COR-L47 (cell line): ENCODE measurements around the gene LKAAEAR1.
"Not testable (repeated sequence)": the region's sequence is repeated elsewhere in the genome, so short reads cannot be mapped to it uniquely, and the experiment has no call there.

ENCODE experiments used
- DNase-seq: peaks from one replicate; lab custom pipeline; 2025; lab: John Stamatoyannopoulos, UW

The LKAAEAR1 gene

GRCh38 chr20:64098471-64099013, 14.3 kb upstream of the LKAAEAR1 start:
- DNase-seq, result no peak

- DNase-seq, result no peak
Observed at GRCh38 chr20:64096535-64096934, 12.3 kb upstream of the LKAAEAR1 start.

- DNase-seq, result no peak
Observed at GRCh38 chr20:64095927-64096326, 11.7 kb upstream of the LKAAEAR1 start.

- no peak for DNase-seq
Observed at GRCh38 chr20:64095455-64095854, 11.3 kb upstream of the LKAAEAR1 start.

- no peak for DNase-seq
Observed at GRCh38 chr20:64093013-64093503, 8.9 kb upstream of the LKAAEAR1 start.

- DNase-seq, result no peak
Observed at GRCh38 chr20:64092258-64093012, 8.2 kb upstream of the LKAAEAR1 start.

- no peak for DNase-seq
Observed at GRCh38 chr20:64091770-64092169, 7.6 kb upstream of the LKAAEAR1 start.

- DNase-seq, result no peak
Observed at GRCh38 chr20:64091340-64091739, 7.1 kb upstream of the LKAAEAR1 start.

GRCh38 chr20:64090165-64090564, 6.0 kb upstream of the LKAAEAR1 start:
- peak; percentile 20 for DNase-seq

- DNase-seq, result not testable (repeated sequence)
Observed at GRCh38 chr20:64088586-64088985, 4.4 kb upstream of the LKAAEAR1 start.

- DNase-seq, result not testable (repeated sequence)
Observed at GRCh38 chr20:64087226-64087825, 3.1 kb upstream of the LKAAEAR1 start.

- no peak for DNase-seq
Observed at GRCh38 chr20:64086801-64087200, 2.6 kb upstream of the LKAAEAR1 start.

- peak; percentile 25 for DNase-seq
Observed at GRCh38 chr20:64084685-64085152, 521 bp upstream of the LKAAEAR1 start.

GRCh38 chr20:64083378-64083803, 807 bp downstream of the LKAAEAR1 start:
- peak; percentile 87 for DNase-seq

- no peak for DNase-seq
Observed at GRCh38 chr20:64082820-64083377, 1.3 kb downstream of the LKAAEAR1 start.

GRCh38 chr20:64082126-64082731, 2.0 kb downstream of the LKAAEAR1 start:
- no peak for DNase-seq

GRCh38 chr20:64081624-64081964, 2.6 kb downstream of the LKAAEAR1 start:
- no peak for DNase-seq

GRCh38 chr20:64080813-64081623, 3.2 kb downstream of the LKAAEAR1 start:
- no peak for DNase-seq

- DNase-seq, result no peak
Observed at GRCh38 chr20:64080013-64080812, 4.0 kb downstream of the LKAAEAR1 start, which contains the start of gene OPRL1. Gene OPRL1, plus strand, starts transcription at chr20:64080082. Its CDS starts 12,639 bp downstream, at chr20:64092721.

- peak; percentile 59 for DNase-seq
Observed at GRCh38 chr20:64079273-64080012, 4.8 kb downstream of the LKAAEAR1 start, which contains the start of gene RGS19. Gene RGS19, minus strand, starts transcription at chr20:64079518. Its CDS starts 2,632 bp downstream, at chr20:64076886.
